ENCODE data around the gene NDFIP2.

GRCh38 chr13:79457948-79458347 lies 23.0 kb upstream of the NDFIP2 start:
- TF ChIP-seq, protein P1, sequence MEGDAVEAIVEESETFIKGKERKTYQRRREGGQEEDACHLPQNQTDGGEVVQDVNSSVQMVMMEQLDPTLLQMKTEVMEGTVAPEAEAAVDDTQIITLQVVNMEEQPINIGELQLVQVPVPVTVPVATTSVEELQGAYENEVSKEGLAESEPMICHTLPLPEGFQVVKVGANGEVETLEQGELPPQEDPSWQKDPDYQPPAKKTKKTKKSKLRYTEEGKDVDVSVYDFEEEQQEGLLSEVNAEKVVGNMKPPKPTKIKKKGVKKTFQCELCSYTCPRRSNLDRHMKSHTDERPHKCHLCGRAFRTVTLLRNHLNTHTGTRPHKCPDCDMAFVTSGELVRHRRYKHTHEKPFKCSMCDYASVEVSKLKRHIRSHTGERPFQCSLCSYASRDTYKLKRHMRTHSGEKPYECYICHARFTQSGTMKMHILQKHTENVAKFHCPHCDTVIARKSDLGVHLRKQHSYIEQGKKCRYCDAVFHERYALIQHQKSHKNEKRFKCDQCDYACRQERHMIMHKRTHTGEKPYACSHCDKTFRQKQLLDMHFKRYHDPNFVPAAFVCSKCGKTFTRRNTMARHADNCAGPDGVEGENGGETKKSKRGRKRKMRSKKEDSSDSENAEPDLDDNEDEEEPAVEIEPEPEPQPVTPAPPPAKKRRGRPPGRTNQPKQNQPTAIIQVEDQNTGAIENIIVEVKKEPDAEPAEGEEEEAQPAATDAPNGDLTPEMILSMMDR (IDR thresholded peaks at IDR 0.05; ENCODE audit: insufficient read depth, low read length) = no peak
- TF ChIP-seq POLR2AphosphoS5 (IDR thresholded peaks at IDR 0.05; ENCODE audit: low read depth) (no peak), SPI1 (IDR thresholded peaks at IDR 0.05; ENCODE audit: borderline replicate concordance, low read depth) (no peak)

Data from HL-60 (cell line).